GM12873 (cell line): ENCODE data around the gene PIK3AP1.

Experiments
- TF ChIP-seq, protein P1 (sequence below): IDR thresholded peaks from 2 replicates; pipeline ENCODE4 v1.5.1; 2012; ENCODE audit warnings: low read depth, mild to moderate bottlenecking, moderate library complexity, low read length, control low read depth; ENCODE audit not compliant: insufficient read depth; ENCODE audit errors: missing control alignments

PIK3AP1 gene

GRCh38 chr10:96568402-96568801 lies 151.9 kb downstream of the PIK3AP1 start:
- TF ChIP-seq, protein P1, sequence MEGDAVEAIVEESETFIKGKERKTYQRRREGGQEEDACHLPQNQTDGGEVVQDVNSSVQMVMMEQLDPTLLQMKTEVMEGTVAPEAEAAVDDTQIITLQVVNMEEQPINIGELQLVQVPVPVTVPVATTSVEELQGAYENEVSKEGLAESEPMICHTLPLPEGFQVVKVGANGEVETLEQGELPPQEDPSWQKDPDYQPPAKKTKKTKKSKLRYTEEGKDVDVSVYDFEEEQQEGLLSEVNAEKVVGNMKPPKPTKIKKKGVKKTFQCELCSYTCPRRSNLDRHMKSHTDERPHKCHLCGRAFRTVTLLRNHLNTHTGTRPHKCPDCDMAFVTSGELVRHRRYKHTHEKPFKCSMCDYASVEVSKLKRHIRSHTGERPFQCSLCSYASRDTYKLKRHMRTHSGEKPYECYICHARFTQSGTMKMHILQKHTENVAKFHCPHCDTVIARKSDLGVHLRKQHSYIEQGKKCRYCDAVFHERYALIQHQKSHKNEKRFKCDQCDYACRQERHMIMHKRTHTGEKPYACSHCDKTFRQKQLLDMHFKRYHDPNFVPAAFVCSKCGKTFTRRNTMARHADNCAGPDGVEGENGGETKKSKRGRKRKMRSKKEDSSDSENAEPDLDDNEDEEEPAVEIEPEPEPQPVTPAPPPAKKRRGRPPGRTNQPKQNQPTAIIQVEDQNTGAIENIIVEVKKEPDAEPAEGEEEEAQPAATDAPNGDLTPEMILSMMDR: no peak

DNA sequence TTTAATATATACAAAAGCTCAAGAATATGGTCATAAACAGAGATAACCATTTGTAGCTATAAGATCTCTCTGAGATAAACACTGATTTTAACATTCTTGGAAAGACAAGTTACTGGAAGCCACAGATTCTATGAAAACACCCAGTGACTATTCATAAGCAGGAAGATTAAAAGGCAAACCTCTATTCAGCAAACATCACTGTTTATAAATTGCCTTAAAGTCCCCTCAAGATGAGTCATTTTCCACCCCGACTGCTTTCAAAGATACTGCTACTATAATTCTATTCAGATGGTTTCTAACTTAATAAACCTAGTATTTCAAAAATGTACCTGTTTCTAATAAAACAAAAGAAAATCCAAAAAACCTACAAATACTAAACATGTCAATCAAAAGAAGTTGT lies 154.5 kb downstream of the PIK3AP1 start:
- TF ChIP-seq, protein P1: no peak

DNA sequence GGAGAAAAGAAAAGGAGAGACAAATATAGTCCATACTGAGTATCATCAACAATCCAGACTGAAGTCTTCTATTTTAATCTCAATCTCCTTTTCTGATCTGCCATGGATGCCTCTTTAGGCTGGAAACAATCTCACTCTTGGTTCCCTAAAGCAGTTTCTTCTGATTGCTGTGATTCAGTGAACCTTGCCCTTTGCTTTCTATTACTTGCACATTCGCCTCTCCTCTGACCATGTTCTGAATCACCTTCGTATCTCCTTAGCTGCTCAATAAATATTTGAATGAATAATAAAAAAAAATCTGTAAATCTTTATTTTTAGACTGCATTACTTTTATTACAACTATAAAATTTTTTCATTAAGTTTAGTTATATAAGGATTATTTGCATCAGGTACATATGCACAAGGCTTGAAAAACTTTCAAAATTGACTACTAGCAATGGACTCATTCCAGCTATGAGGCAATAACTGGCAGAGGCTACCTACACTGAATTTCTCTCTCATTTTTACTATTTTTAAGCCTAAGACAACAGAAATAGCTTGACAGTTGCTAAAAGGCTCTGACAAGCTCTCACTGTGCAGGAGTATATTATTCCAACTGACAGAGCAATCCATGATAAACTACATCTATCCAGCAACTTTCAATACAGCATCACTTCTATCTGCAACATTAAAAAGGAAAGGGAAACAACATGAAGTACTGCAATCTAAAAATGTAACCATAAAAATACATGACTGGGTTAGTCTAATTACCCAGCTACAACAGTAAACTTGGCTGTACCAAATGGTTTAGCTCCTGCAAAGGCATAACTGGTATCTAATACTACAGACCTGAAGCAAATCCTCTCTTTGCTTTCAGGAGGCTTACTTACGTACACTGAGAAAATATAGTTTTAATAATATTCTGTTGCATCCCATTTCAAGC lies 159.1 kb downstream of the PIK3AP1 start:
- TF ChIP-seq, protein P1: no peak

- TF ChIP-seq, protein P1: no peak
Measured at GRCh38 chr10:96560489-96560888, 159.8 kb downstream of the PIK3AP1 start.

- TF ChIP-seq, protein P1: peak; percentile 35
Measured at GRCh38 chr10:96556003-96556402, 164.3 kb downstream of the PIK3AP1 start.

DNA sequence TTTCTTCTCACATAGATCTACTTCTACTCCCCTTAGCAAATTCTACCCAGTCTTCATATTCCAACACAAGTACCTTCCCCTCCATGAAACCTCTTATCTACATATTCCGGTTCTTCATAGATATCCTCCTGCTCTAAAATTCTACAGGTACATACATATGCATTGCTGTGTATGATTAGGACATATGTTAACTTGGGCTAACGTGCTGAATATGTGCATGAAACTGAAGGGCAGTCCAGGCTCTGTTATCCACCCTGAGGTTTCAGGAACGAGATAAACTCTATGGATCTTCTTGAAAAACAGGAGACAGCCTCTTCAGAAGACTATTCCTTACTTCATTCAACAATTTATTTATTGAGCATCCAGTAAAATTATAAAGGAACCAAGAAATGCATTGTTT lies 165.0 kb downstream of the PIK3AP1 start:
- TF ChIP-seq, protein P1: no peak

DNA sequence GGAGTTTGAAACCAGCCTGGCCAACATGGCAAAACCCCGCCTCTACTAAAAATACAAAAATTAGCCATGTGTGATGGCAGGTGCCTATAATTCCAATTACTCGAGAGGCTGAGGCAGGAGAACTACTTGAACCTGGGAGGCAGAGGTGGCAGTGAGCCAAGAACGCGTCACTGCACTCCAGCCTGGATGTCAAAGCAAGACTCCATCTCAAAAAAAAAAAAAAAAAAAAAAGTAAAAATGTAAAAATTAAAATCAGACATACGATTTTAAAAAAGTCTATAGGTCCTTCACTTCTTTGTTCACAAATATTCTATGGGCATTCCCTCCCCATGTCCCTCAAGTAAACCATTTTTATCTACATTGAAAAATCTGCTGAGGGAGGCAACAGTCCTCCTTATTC lies 171.7 kb downstream of the PIK3AP1 start:
- TF ChIP-seq, protein P1: no peak
